Neuronal stem cell (in vitro differentiated cells): ENCODE data around the gene EIF6.
A peak's percentile ranks its signal among the peaks of the same experiment; 100 is the strongest.

Experiments used
- DNase-seq: peaks from one replicate; pipeline ENCODE4 v3.0.0-alpha.2; 2013; ENCODE audit warnings: low spot score
- H2AFZ ChIP-seq: one replicate; pipeline ENCODE4 v1.6.1; 2013; ENCODE audit warnings: mild to moderate bottlenecking, low read length, inconsistent platforms
- H2AK5ac ChIP-seq: 2 replicates; pipeline ENCODE4 v1.6.1; 2013; ENCODE audit warnings: low read depth, mild to moderate bottlenecking, inconsistent platforms, low read length, moderate library complexity, mixed read lengths
- H2BK120ac ChIP-seq: 2 replicates; pipeline ENCODE4 v1.6.1; 2013; ENCODE audit warnings: low read depth, mild to moderate bottlenecking, inconsistent platforms, low read length, moderate library complexity, mixed read lengths
- H2BK12ac ChIP-seq: one replicate; pipeline ENCODE4 v1.6.1; 2013; ENCODE audit warnings: low read length, inconsistent platforms
- H2BK15ac ChIP-seq: 2 replicates; pipeline ENCODE4 v1.6.1; 2013; ENCODE audit warnings: mild to moderate bottlenecking, low read length, inconsistent platforms, mixed read lengths
- H2BK5ac ChIP-seq: one replicate; pipeline ENCODE4 v1.6.1; 2013; ENCODE audit warnings: inconsistent platforms, mild to moderate bottlenecking, low read length, moderate library complexity
- H3K14ac ChIP-seq: one replicate; pipeline ENCODE4 v1.6.1; 2013; ENCODE audit warnings: low read length, inconsistent platforms
- H3K18ac ChIP-seq: 2 replicates; pipeline ENCODE4 v1.6.1; 2013; ENCODE audit warnings: low read length, inconsistent platforms
- H3K23ac ChIP-seq: 2 replicates; pipeline ENCODE4 v1.6.1; 2013; ENCODE audit warnings: low read depth, mild to moderate bottlenecking, mixed read lengths, low read length, inconsistent platforms; ENCODE audit not compliant: poor library complexity
- H3K27ac ChIP-seq: replicated peaks from 3 replicates; pipeline ENCODE4 v1.5.1; 2013; ENCODE audit warnings: low read length, inconsistent platforms
- H3K27me3 ChIP-seq, 3 experiments: 2 replicates each; pipeline ENCODE4 v1.6.1; 2013; ENCODE audit warnings: low read length in 3 of 3, mild to moderate bottlenecking in 2 of 3, inconsistent platforms in 1 of 3, low read depth in 1 of 3, mixed read lengths in 1 of 3, moderate library complexity in 1 of 3; ENCODE audit not compliant: control insufficient read depth in 3 of 3, insufficient read depth in 3 of 3
- H3K36me3 ChIP-seq, 2 donors: replicated peaks in 1 of 2; 2 replicates each; pipeline ENCODE4 v1.6.1; 2013; ENCODE audit warnings: low read length in 2 of 2; ENCODE audit not compliant: control insufficient read depth in 2 of 2, insufficient read depth in 2 of 2
- H3K4ac ChIP-seq: 2 replicates; pipeline ENCODE4 v1.6.1; 2013; ENCODE audit warnings: inconsistent platforms, mild to moderate bottlenecking, low read length, moderate library complexity
- H3K4me1 ChIP-seq, 2 donors: 1 replicate in 1 of 2; 2 replicates in 1 of 2; pipeline ENCODE4 v1.6.1; 2013; ENCODE audit warnings: low read length in 2 of 2, low read depth in 1 of 2; ENCODE audit not compliant: control insufficient read depth in 2 of 2, insufficient read depth in 1 of 2
- H3K4me2 ChIP-seq: one replicate; pipeline ENCODE4 v1.6.1; 2013; ENCODE audit warnings: mild to moderate bottlenecking, low read length, inconsistent platforms; ENCODE audit not compliant: insufficient read depth, poor library complexity, severe bottlenecking
- H3K4me3 ChIP-seq, 2 donors: 2 replicates each; pipeline ENCODE4 v1.5.1; 2013; ENCODE audit warnings: low read length in 2 of 2, mild to moderate bottlenecking in 2 of 2, inconsistent platforms in 1 of 2, moderate library complexity in 1 of 2
- H3K79me1 ChIP-seq: one replicate; pipeline ENCODE4 v1.6.1; 2013; ENCODE audit warnings: low read depth, mild to moderate bottlenecking, inconsistent platforms, low read length, moderate library complexity
- H3K9ac ChIP-seq: one replicate; pipeline ENCODE4 v1.6.1; 2013; ENCODE audit warnings: mild to moderate bottlenecking, low read depth, low read length, inconsistent platforms; ENCODE audit not compliant: poor library complexity
- H3K9me3 ChIP-seq, 2 donors: replicated peaks in 1 of 2; 2 replicates each; pipeline versions ENCODE3 to v1.6.1; 2013; ENCODE audit warnings: low read length in 2 of 2, mild to moderate bottlenecking in 2 of 2, inconsistent platforms in 1 of 2, low read depth in 1 of 2, mixed read lengths in 1 of 2, moderate library complexity in 1 of 2; ENCODE audit not compliant: control insufficient read depth in 2 of 2, insufficient read depth in 1 of 2
- H4K8ac ChIP-seq: one replicate; pipeline ENCODE4 v1.6.1; 2013; ENCODE audit warnings: low read depth, mild to moderate bottlenecking, inconsistent platforms, low read length, moderate library complexity
- H4K91ac ChIP-seq: one replicate; pipeline ENCODE4 v1.6.1; 2013; ENCODE audit warnings: low read length, low read depth, mild to moderate bottlenecking, inconsistent platforms; ENCODE audit not compliant: poor library complexity
- WGBS, 2 donors: extraction: QIAGEN DNeasy Blood & Tissue Kit; methylation state at CpG; one replicate each; pipeline ENCODE4 v1.1.7; 2013; ENCODE audit warnings: missing lambda C conversion rate in 2 of 2, mixed read lengths in 1 of 2; ENCODE audit not compliant: insufficient read length in 2 of 2, insufficient replicate concordance in 1 of 2; ENCODE audit errors: extremely low coverage in 2 of 2; 5-methylcytosine and 5-hydroxymethylcytosine counted together

Gene EIF6

GRCh38 chr20:35277127-35277526 lies 7.4 kb downstream of the EIF6 start:
- peak overlapping the region; percentile 29 for H3K27ac ChIP-seq

GRCh38 chr20:35276408-35276807 lies 8.2 kb downstream of the EIF6 start:
- Histone ChIP-seq H3K4ac (no peak overlapping the region), H4K8ac (no peak overlapping the region), H4K91ac (no peak overlapping the region), H2BK15ac (no peak overlapping the region), H3K27ac (no peak overlapping the region), H3K4me1 (peaks cover 6 to 7% of the 10 kb centered on the region in 2 donors), H3K27me3 (no peaks in the 10 kb centered on the region), H3K18ac (no peak overlapping the region), H3K4me2 (no peak overlapping the region), H2BK120ac (no peak overlapping the region), H3K9ac (no peak overlapping the region), H3K4me3 (no peak overlapping the region), H2BK5ac (no peak overlapping the region), H2AK5ac (no peak overlapping the region), H3K79me1 (peaks cover 3% of the 10 kb centered on the region), H3K9me3 (no peaks in the 10 kb centered on the region), H2AFZ (no peak overlapping the region), H3K23ac (no peak overlapping the region), H3K14ac (no peak overlapping the region), H2BK12ac (no peak overlapping the region), H3K36me3 (peaks cover 26 to 54% of the 10 kb centered on the region in 2 donors)
- no peak for DNase-seq
- WGBS, 2 donors, result no CpG with 5 or more reads among the region's 6 CpGs

More at GRCh38 chr20:35277127-35277526, 7.4 kb downstream of the EIF6 start:
- no peaks in the 10 kb centered on the region for H3K9me3 ChIP-seq
- H4K8ac ChIP-seq, result no peak overlapping the region
- peaks cover 26 to 59% of the 10 kb centered on the region in 2 donors for H3K36me3 ChIP-seq
- no peak overlapping the region for H2AK5ac ChIP-seq
- H3K27me3 ChIP-seq, result no peaks in the 10 kb centered on the region
- H3K4me3 ChIP-seq, result peak overlapping the region; percentile 66 to 85
- peaks cover 6 to 7% of the 10 kb centered on the region in 2 donors for H3K4me1 ChIP-seq
- H2BK120ac ChIP-seq, result no peak overlapping the region
- peak overlapping the region; percentile 84 for H3K18ac ChIP-seq
- H3K4ac ChIP-seq, result no peak overlapping the region
- peak overlapping the region; percentile 92 for H3K23ac ChIP-seq
- H2AFZ ChIP-seq, result peak overlapping the region; percentile 88
- peaks cover 3% of the 10 kb centered on the region for H3K79me1 ChIP-seq
- H2BK15ac ChIP-seq, result no peak overlapping the region
- WGBS, 2 donors, result no CpG with 5 or more reads among the region's 10 CpGs
- H2BK5ac ChIP-seq, result no peak overlapping the region
- H4K91ac ChIP-seq, result no peak overlapping the region
- peak overlapping the region; percentile 85 for H3K4me2 ChIP-seq
- no peak overlapping the region for H3K14ac ChIP-seq
- no peak for DNase-seq
- no peak overlapping the region for H2BK12ac ChIP-seq
- peak overlapping the region; percentile 90 for H3K9ac ChIP-seq

- peaks cover 25 to 50% of the 10 kb centered on the region in 2 donors for H3K36me3 ChIP-seq
- no peak for DNase-seq
- H3K18ac ChIP-seq, result no peak overlapping the region
- no peak overlapping the region for H2BK5ac ChIP-seq
- no peak overlapping the region for H3K4ac ChIP-seq
- H2BK15ac ChIP-seq, result no peak overlapping the region
- H2BK120ac ChIP-seq, result no peak overlapping the region
- no peak overlapping the region for H3K4me2 ChIP-seq
- H3K4me1 ChIP-seq, result peaks cover 6 to 7% of the 10 kb centered on the region in 2 donors
- H3K9ac ChIP-seq, result peak overlapping the region; percentile 25
- H3K79me1 ChIP-seq, result peaks cover 1% of the 10 kb centered on the region
- no peaks in the 10 kb centered on the region for H3K27me3 ChIP-seq
- H3K9me3 ChIP-seq, result no peaks in the 10 kb centered on the region
- H4K91ac ChIP-seq, result no peak overlapping the region
- no peak overlapping the region for H3K27ac ChIP-seq
- WGBS, 2 donors, result no CpG with 5 or more reads among the region's 12 CpGs
- no peak overlapping the region for H2BK12ac ChIP-seq
- no peak overlapping the region for H2AFZ ChIP-seq
- peak overlapping the region; percentile 43 for H4K8ac ChIP-seq
- H2AK5ac ChIP-seq, result no peak overlapping the region
- no peak overlapping the region for H3K14ac ChIP-seq
- H3K4me3 ChIP-seq, result no peak overlapping the region
- H3K23ac ChIP-seq, result peak overlapping the region; percentile 60
Measured at GRCh38 chr20:35275741-35276251, 8.8 kb downstream of the EIF6 start.

- Histone ChIP-seq H3K4me2 (no peak overlapping the region), H3K14ac (no peak overlapping the region), H3K27ac (no peak overlapping the region), H2AK5ac (no peak overlapping the region), H3K23ac (peak overlapping the region; percentile 87), H3K36me3 (peaks cover 13 to 36% of the 10 kb centered on the region in 2 donors), H3K27me3 (no peaks in the 10 kb centered on the region), H2AFZ (no peak overlapping the region), H3K79me1 (no peaks in the 10 kb centered on the region), H2BK120ac (no peak overlapping the region), H4K91ac (no peak overlapping the region), H4K8ac (no peak overlapping the region), H2BK15ac (no peak overlapping the region), H2BK12ac (no peak overlapping the region), H3K9ac (peak overlapping the region; percentile 74), H3K18ac (no peak overlapping the region), H3K4me1 (peaks cover 7% of the 10 kb centered on the region in 2 donors), H3K9me3 (no peaks in the 10 kb centered on the region), H3K4ac (no peak overlapping the region), H2BK5ac (no peak overlapping the region), H3K4me3 (no peak overlapping the region)
- WGBS, 2 donors, result no CpG with 5 or more reads among the region's 24 CpGs
- no peak for DNase-seq
Measured at GRCh38 chr20:35274172-35275092, 10.1 kb downstream of the EIF6 start.
